HG03558 (cell line): ENCODE measurements around the gene PLA2G4F.

Experiments used
- ATAC-seq: cut with Tn5 transposase; IDR thresholded peaks from one replicate; pipeline ENCODE4 v1.9.1; 2021; ENCODE audit warnings: moderate number of reproducible peaks; ENCODE audit not compliant: unreplicated experiment; ENCODE audit errors: extremely low read depth

Gene PLA2G4F

DNA sequence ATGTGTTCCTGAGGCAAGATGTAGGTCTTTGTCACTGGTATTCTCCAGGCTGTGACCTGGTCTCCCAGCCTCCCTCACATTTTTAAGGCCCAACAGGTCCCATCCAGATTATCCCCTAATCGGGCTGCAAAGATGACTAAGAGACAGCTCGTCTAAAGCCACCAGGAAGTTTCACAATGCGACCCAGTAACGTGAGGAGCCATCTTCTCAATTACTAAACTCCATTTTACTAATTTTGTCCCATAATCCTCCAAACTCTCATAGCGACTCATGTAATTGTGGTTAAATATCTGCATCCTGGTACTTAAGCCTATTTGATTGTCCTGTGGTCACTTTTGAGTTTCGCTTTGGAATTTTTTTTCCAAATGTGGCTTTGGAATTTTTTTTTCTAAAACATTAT lies 8.7 kb upstream of the PLA2G4F start:
- ATAC-seq: no peak

DNA sequence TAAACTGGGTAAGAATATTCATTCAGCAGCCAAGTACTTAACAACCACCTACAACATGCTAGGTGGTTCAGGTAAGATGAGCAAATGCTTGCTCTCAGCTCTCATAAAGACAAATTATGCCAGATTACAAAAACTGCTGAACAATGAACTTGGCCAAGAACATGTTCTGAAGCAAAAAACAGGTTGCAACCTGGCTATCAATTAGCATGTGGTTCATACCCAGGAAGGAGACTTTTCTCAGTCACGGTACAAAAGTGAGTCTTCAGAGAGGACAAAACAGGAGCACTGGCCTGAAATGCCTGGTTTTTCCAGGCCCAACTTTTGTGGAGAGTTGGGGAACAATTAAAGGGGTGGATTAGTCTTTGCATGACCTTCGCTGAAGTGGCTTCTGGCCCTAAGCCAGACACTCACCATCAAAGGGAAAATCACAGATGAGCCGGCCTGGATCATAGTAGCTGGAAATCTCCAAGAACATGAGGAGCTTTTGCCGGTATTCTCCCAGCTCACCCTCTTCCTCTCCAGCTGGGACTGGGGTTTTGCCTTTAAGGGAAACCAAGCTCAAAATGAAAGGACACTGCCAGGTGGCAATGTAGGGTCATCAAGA lies 7.6 kb upstream of the PLA2G4F start:
- no peak for ATAC-seq

DNA sequence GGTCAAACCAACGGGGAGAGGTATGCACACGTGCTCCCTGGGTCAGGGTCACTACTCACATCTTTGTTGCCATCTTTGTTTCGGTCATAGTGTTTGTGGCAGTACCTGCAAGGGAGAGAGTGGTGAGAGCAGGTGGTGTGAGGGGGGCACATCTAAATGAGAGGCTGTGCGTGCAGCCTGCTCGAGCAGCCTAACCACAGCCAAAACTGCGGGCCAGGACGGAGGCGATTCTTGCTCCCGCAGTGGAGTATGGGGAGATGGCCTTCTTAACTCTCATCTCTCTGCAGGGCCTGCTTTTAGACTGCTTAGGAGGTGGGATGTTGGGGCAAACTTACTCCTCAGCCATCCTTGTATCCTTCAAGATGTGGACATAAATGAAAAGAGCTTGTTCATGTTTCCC lies 6.9 kb upstream of the PLA2G4F start:
- no peak for ATAC-seq

- no peak for ATAC-seq
Observed at GRCh38 chr15:42160136-42160535, 3.7 kb upstream of the PLA2G4F start.

GRCh38 chr15:42159381-42160015 lies 3.1 kb upstream of the PLA2G4F start:
- no peak for ATAC-seq

GRCh38 chr15:42158941-42159340 lies 2.5 kb upstream of the PLA2G4F start:
- ATAC-seq: no peak

- no peak for ATAC-seq
Observed at GRCh38 chr15:42157981-42158765, 1.7 kb upstream of the PLA2G4F start.

- no peak for ATAC-seq
Observed at GRCh38 chr15:42157381-42157780, 945 bp upstream of the PLA2G4F start.

- no peak for ATAC-seq
Observed at GRCh38 chr15:42155546-42156242, 742 bp downstream of the PLA2G4F start.

DNA sequence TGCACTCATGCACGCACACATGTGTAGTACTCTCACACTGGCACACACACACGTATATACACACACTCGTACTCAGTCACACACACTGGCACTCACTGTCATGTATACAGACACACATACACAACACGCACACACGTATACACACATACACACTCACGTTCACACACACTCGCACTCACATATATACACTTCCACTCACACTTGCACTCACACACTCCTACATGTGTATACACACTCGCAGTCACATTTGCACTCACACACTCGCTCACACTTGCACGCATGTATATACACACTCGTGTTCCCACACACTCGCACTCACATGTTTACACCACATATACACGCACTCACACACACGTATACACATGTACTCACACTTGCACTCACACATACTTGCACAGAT lies 1.5 kb downstream of the PLA2G4F start:
- no peak for ATAC-seq

- no peak for ATAC-seq
Observed at GRCh38 chr15:42154212-42154941, 2.1 kb downstream of the PLA2G4F start.

GRCh38 chr15:42153874-42154211 lies 2.6 kb downstream of the PLA2G4F start:
- ATAC-seq: no peak

DNA sequence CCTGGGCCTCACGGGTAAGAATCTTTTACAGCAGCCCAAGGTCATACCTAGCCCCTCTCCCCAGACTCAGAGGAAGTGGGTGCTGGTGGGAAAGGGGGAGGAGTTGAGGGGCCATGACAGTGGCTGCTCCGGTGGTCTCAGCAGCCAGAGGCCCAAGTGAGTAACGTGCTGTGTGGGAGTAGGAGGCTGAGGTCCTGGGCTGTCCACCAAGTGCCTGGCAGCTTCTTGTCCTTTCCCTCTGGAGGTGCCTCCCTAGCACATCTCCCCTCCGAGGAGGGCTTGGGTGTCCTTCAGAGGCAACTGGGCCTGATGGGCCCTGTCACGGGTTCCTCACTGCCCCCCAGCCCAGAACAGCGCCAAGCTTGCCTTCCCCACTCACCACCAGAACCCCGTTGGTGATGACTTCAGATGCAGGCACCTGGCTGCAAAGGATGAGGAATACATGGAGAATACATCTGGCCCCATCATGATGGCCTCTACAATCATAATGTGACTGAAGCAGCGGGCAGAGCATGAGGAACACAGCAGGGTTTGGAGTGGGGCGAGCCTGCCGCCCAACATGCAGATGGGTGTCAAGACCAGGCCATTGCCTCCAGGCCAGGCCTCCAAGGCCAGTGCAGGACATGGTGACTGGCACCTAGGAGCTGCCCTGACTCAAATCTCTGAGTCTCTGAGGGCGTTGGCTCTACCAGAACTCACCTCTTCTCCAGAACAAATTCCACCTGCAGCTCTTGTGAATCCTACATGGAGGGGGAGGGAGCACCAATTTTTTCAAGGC lies 3.3 kb downstream of the PLA2G4F start:
- ATAC-seq: no peak

DNA sequence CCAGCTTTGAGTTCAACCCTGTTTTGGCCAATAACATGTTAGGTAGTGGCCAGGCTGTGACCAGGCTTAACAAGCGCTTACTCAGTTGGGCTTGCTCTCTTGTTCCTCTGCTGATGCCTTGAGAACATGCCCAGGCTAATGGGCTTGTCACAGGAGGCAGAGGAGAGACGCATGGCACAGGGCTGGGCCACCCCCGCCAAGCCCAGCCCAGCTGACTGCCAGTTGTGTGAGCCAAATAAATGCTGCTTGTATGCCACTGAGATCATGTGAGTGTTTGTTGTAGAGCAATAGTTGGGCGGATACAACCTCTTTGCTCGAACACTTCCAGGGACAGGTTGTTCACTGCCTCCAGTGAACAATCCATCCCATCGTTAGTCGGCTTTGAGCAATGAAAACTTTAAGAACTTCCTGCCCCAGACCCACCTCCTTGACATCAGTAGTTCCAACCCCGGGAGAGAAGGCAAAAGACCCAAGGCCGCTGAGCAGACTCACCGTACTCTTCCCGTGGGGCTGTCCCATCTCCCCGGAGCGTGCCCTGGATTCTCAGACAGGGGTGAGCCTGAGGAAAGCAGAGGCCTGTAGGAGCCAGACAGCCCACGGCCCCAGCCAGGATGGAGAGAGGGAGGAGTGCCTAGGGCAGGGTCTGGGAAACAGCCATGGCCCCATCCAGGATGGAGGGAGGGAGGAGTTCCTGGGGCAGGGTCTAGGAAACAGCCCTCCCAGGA lies 4.1 kb downstream of the PLA2G4F start:
- no peak for ATAC-seq

DNA sequence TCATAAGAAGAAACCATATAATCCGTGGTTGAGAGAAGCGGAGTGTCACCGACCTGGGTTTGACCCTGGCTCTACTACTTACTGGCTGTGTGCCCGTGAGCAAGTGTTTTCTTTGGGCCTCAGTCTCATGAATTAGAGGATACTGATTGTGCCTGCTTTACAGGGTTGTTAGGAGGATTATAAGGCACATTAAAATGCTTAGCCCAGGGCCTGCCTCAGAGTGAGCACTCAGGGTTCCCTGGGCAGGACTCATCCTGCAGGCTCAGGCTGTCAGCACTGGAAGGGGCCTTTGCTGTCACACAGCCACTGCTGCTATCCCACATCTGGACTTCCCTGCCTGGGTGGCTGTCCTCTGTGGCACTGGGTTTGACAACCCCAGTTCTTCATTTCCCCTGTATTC lies 4.7 kb downstream of the PLA2G4F start:
- no peak for ATAC-seq

- ATAC-seq: no peak
Observed at GRCh38 chr15:42151141-42151561, 5.3 kb downstream of the PLA2G4F start.

DNA sequence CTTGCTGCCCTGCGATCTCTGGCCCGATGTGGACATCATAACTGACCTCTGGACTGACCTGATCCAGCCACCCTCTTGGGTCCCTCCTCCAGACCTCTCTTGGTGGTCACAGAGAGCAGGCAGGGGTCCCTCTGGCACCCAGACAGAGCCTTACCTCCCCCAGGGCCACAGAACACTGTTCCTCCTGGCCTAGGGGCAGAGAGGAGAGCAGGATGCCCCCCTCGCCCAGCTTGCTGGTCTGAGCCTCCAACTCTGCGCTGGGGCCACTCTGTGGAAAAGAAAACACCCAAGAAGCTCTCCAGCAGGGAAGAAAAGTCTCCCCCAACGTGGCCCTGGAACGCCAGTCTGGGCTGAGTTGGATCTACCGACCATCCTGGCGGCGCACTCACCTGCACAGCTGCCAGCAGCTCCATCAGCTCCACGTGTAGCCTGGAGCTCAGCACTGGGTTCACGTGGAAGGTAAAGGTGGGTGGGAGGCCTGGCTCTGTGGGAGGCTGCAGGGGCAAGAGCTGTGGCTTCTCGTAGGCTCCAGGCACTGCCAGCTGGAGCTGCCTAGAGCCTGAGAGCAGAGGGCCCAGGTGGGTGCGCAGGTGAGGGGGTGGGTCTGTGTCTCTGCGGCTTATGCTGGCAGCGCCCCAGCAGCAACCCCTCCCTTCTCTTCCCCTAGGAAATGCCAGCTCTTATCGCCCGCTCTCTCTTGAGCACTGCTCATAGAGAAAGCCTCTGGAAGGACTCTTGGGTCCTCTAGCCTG lies 6.0 kb downstream of the PLA2G4F start:
- no peak for ATAC-seq

- ATAC-seq: no peak
Observed at GRCh38 chr15:42149493-42150218, 6.8 kb downstream of the PLA2G4F start.
